ENCODE results near the gene UST. TPM values are rescaled to one million over a fixed set of nuclear protein-coding genes. Genes with fewer than 3 reads are reported as not detected.

UST gene
- total and polyA plus RNA-seq, 2 of the 8 experiments (the other 6 are each of a cell fraction or from before 2014, with no cell fraction given) = 13.5 to 34.5 TPM

DNA sequence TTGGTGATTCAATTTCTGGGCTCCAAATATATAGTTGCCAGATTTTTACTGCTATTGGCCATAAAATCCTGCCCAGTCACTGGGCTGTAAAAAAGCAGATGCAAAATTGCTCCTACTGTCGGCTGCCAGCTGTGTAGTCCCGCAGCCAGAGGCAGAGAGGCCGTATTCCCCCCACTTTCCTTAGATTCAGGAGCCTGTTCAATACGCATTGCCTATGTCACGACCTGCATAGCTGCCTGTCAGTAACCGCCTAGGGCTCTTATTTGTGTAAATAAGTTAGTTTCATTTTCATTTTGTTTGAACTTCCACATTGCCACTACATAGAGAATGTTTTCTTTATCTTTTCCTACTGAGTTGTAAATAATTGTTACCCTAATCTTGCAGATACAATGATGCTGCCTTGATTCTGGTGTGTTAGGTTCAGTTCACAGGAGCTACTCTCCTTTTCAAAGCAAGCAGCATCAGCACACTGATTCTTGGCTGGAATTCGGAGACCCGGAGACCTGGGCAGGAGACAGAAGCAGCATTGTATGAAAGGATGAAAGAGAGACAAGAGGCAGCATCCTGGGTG, 46.0 kb upstream of the UST start:
- no peak overlapping the region for H3K4me3 ChIP-seq (ENCODE audit: extremely low read depth in 1 of 4, insufficient read depth in 2 of 4, low read depth in 3 of 4, low read length in 4 of 4)
- no peak overlapping the region for H3K14ac ChIP-seq (ENCODE audit: insufficient read length)
- POLR2A ChIA-PET (ENCODE audit: partially characterized antibody) = no interaction called here
- no peak overlapping the region for H3K18ac ChIP-seq (ENCODE audit: extremely low read depth, low read length)
- H3K23ac ChIP-seq (ENCODE audit: insufficient read length) = no peak overlapping the region
- H3K4me1 ChIP-seq (replicated peaks in 1 of 4; ENCODE audit: control insufficient read depth in 3 of 4, insufficient read depth in 4 of 4, low read length in 3 of 4) = no peaks in the 10 kb centered on the region
- H3K27me3 ChIP-seq (replicated peaks in 1 of 4; ENCODE audit: control insufficient read depth in 3 of 4, extremely low read depth in 1 of 4, insufficient read depth in 3 of 4, low read length in 3 of 4) = no peaks in the 10 kb centered on the region
- CTCF ChIA-PET (ENCODE audit: partially characterized antibody) = interaction anchor here (1.0 kb wide), 1 partner anchor 74 kb away, joined by 3 read pairs; no protein-coding TSS in a partner anchor
- H2BK15ac ChIP-seq (ENCODE audit: low read length) = no peak overlapping the region
- H3K79me1 ChIP-seq (ENCODE audit: low read depth, low read length) = no peaks in the 10 kb centered on the region
- no peak overlapping the region for H4K8ac ChIP-seq (ENCODE audit: extremely low read depth, insufficient read depth, low read length)
- 71% methylated on average over 8 of the region's 8 CpGs; no CpG with 5 or more reads in 1 of the 2 experiments for WGBS, 2 experiments (ENCODE audit: extremely low coverage in 1 of 2, insufficient coverage in 1 of 2, insufficient read length in 1 of 2, insufficient replicate concordance in 2 of 2, low coverage in 1 of 2, low lambda C conversion rate in 2 of 2, missing lambda C conversion rate in 1 of 2)
- no peak overlapping the region for H2BK12ac ChIP-seq (ENCODE audit: low read depth, low read length)
- no peak for FAIRE-seq
- no peak overlapping the region for H3K4me2 ChIP-seq (ENCODE audit: insufficient read depth in 1 of 2, low read depth in 2 of 2, low read length in 2 of 2)
- H3K36me3 ChIP-seq (ENCODE audit: control insufficient read depth in 2 of 4, insufficient read depth in 4 of 4, low read length in 3 of 4) = no peaks in the 10 kb centered on the region
- no peak overlapping the region for H3K56ac ChIP-seq (replicated peaks; ENCODE audit: insufficient read length, low read depth, low read length)
- no peak overlapping the region for H3K27ac ChIP-seq (ENCODE audit: low read depth, low read length)
- H3K4ac ChIP-seq (replicated peaks; ENCODE audit: insufficient read length, low read depth, low read length) = no peak overlapping the region
- H4K91ac ChIP-seq (replicated peaks; ENCODE audit: insufficient read length, low read length) = no peak overlapping the region
- no peak overlapping the region for H2BK20ac ChIP-seq (ENCODE audit: low read length)
- no peaks in the 10 kb centered on the region for H3K23me2 ChIP-seq (ENCODE audit: low read depth, low read length)
- H3K9me3 ChIP-seq (ENCODE audit: insufficient read depth in 2 of 2, low read depth in 1 of 2, low read length in 1 of 2) = peaks cover 7 to 16% of the 10 kb centered on the region in 2 experiments; a peak in 1 of 4 replicates
- H2AFZ ChIP-seq (ENCODE audit: low read length) = peak overlapping the region; percentile 27; the same call in 1 of the 2 replicates
- no peak overlapping the region for H2BK5ac ChIP-seq (ENCODE audit: low read depth, low read length)
- no peak for DNase-seq (ENCODE audit: low read depth in 1 of 2, low spot score in 2 of 2)
- no peak overlapping the region for H4K5ac ChIP-seq (ENCODE audit: insufficient read length, low read depth, low read length)
- H2AK5ac ChIP-seq (ENCODE audit: low read depth, low read length) = no peak overlapping the region
- no peak overlapping the region for H2BK120ac ChIP-seq (replicated peaks; ENCODE audit: low read depth, low read length)
- no peak overlapping the region for H3K9ac ChIP-seq (replicated peaks in 1 of 4; ENCODE audit: extremely low read depth in 1 of 4, low read depth in 3 of 4, low read length in 3 of 4)
- H4K20me1 ChIP-seq (replicated peaks in 1 of 2; ENCODE audit: control insufficient read depth in 1 of 2, insufficient read depth in 2 of 2, low read length in 2 of 2) = no peaks in the 10 kb centered on the region
- no peaks in the 10 kb centered on the region for H3K79me2 ChIP-seq (ENCODE audit: control insufficient read depth in 1 of 2, insufficient read depth in 2 of 2, low read length in 2 of 2)
- TF ChIP-seq SAP30 (IDR thresholded peaks at IDR 0.05; ENCODE audit: insufficient read depth, insufficient replicate concordance, low read length) (no peak), TAF1 (IDR thresholded peaks at IDR 0.05; ENCODE audit: low read depth, low read length) (no peak), RXRA (IDR thresholded peaks at IDR 0.05; ENCODE audit: insufficient read depth, low read depth, low read length) (no peak), SP4 (IDR thresholded peaks at IDR 0.05; ENCODE audit: low read length) (no peak), POLR2A (IDR thresholded peaks at IDR 0.05; ENCODE audit: control extremely low read depth in 1 of 2, low read depth in 2 of 2, low read length in 2 of 2) (no peak), EP300 (IDR thresholded peaks at IDR 0.05; ENCODE audit: borderline replicate concordance in 1 of 2, low read depth in 2 of 2, low read length in 2 of 2) (no peak), HDAC2 (IDR thresholded peaks at IDR 0.05; ENCODE audit: borderline replicate concordance in 1 of 2, low read depth in 2 of 2, low read length in 2 of 2) (no peak), NRF1 (IDR thresholded peaks at IDR 0.05; ENCODE audit: low read depth, low read length) (no peak), CTBP2 (IDR thresholded peaks at IDR 0.05; ENCODE audit: borderline replicate concordance, insufficient read depth, insufficient read length, low read length) (no peak)
- TF ChIP-seq, protein P1, sequence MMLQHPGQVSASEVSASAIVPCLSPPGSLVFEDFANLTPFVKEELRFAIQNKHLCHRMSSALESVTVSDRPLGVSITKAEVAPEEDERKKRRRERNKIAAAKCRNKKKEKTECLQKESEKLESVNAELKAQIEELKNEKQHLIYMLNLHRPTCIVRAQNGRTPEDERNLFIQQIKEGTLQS (IDR thresholded peaks at IDR 0.05; ENCODE audit: insufficient read depth, low read depth, low read length) = no peak

All from H1 (cell line).